Mesenchymal stem cell (in vitro differentiated cells and primary cell): Measurements from ENCODE around the gene CD4.

Experiments
- DNase-seq: peaks from one replicate; pipeline ENCODE4 v3.0.0-alpha.2; 2013
- H2AFZ ChIP-seq: one replicate; pipeline ENCODE4 v1.6.1; 2013; ENCODE audit warnings: low read depth, mild to moderate bottlenecking, control low read depth, inconsistent platforms, low read length, moderate library complexity
- H2AK5ac ChIP-seq: 2 replicates; pipeline ENCODE4 v1.6.1; 2013; ENCODE audit warnings: low read length, moderate library complexity, mild to moderate bottlenecking, inconsistent platforms; ENCODE audit not compliant: severe bottlenecking
- H2BK120ac ChIP-seq: one replicate; pipeline ENCODE4 v1.6.1; 2013; ENCODE audit warnings: low read depth, mild to moderate bottlenecking, inconsistent platforms, low read length, moderate library complexity
- H2BK12ac ChIP-seq, 2 experiments: one replicate each; pipeline ENCODE4 v1.6.1; 2013; ENCODE audit warnings: inconsistent platforms in 2 of 2, low read length in 2 of 2, mild to moderate bottlenecking in 2 of 2, moderate library complexity in 2 of 2, control low read depth in 1 of 2
- H2BK15ac ChIP-seq: one replicate; pipeline ENCODE4 v1.6.1; 2013; ENCODE audit warnings: mild to moderate bottlenecking, low read depth, inconsistent platforms; ENCODE audit not compliant: poor library complexity, severe bottlenecking
- H2BK5ac ChIP-seq: 2 replicates; pipeline ENCODE4 v1.6.1; 2013; ENCODE audit warnings: low read depth, mild to moderate bottlenecking, low read length, control low read depth, inconsistent platforms; ENCODE audit not compliant: poor library complexity, severe bottlenecking
- H3K14ac ChIP-seq, 2 experiments: one replicate each; pipeline ENCODE4 v1.6.1; 2013; ENCODE audit warnings: inconsistent platforms in 2 of 2, low read length in 2 of 2, control low read depth in 1 of 2, mild to moderate bottlenecking in 1 of 2, moderate library complexity in 1 of 2
- H3K18ac ChIP-seq, 2 experiments: one replicate each; pipeline ENCODE4 v1.6.1; 2013; ENCODE audit warnings: inconsistent platforms in 2 of 2, low read length in 2 of 2, control low read depth in 1 of 2, low read depth in 1 of 2, mild to moderate bottlenecking in 1 of 2
- H3K23ac ChIP-seq, 2 experiments: one replicate each; pipeline ENCODE4 v1.6.1; 2013; ENCODE audit warnings: inconsistent platforms in 2 of 2, low read length in 2 of 2, mild to moderate bottlenecking in 2 of 2, moderate library complexity in 2 of 2, control low read depth in 1 of 2
- H3K27ac ChIP-seq: 2 replicates; pipeline ENCODE4 v1.5.1; 2013; ENCODE audit warnings: mild to moderate bottlenecking, moderate library complexity, low read length, control low read depth, inconsistent platforms; ENCODE audit not compliant: poor library complexity, severe bottlenecking
- H3K27me3 ChIP-seq, 2 experiments: 2 replicates each; pipeline versions ENCODE4 v1.6.1 to v1.7.0; 2013; ENCODE audit warnings: low read length in 2 of 2, mild to moderate bottlenecking in 2 of 2, moderate library complexity in 2 of 2, control low read depth in 1 of 2, inconsistent platforms in 1 of 2; ENCODE audit not compliant: control insufficient read depth in 1 of 2, insufficient read depth in 1 of 2
- H3K36me3 ChIP-seq, 2 experiments: 2 replicates each; pipeline versions ENCODE4 v1.6.1 to v1.7.0; 2013; ENCODE audit warnings: low read length in 2 of 2, control low read depth in 1 of 2, inconsistent platforms in 1 of 2, low read depth in 1 of 2, mild to moderate bottlenecking in 1 of 2; ENCODE audit not compliant: insufficient read depth in 2 of 2, control insufficient read depth in 1 of 2
- H3K4ac ChIP-seq, 2 experiments: one replicate each; pipeline ENCODE4 v1.6.1; 2013; ENCODE audit warnings: inconsistent platforms in 2 of 2, low read length in 2 of 2, mild to moderate bottlenecking in 2 of 2, moderate library complexity in 2 of 2, control low read depth in 1 of 2, low read depth in 1 of 2
- H3K4me1 ChIP-seq: 2 replicates; pipeline ENCODE4 v1.6.1; 2013; ENCODE audit warnings: low read depth, low read length, control low read depth; ENCODE audit not compliant: control insufficient read depth, insufficient read depth
- H3K4me2 ChIP-seq: 2 replicates; pipeline ENCODE4 v1.6.1; 2013; ENCODE audit warnings: low read length, mild to moderate bottlenecking, inconsistent platforms; ENCODE audit not compliant: poor library complexity, severe bottlenecking
- H3K4me3 ChIP-seq, 2 experiments: 2 replicates each; pipeline versions ENCODE4 v1.5.1 to v1.7.0; 2013; ENCODE audit warnings: low read length in 2 of 2, mild to moderate bottlenecking in 2 of 2, control low read depth in 1 of 2, low read depth in 1 of 2; ENCODE audit not compliant: insufficient read depth in 1 of 2
- H3K79me1 ChIP-seq: replicated peaks from 2 replicates; pipeline ENCODE4 v1.6.1; 2013; ENCODE audit warnings: mild to moderate bottlenecking, control low read depth, low read length, inconsistent platforms; ENCODE audit not compliant: poor library complexity, severe bottlenecking
- H3K9ac ChIP-seq: 2 replicates; pipeline ENCODE4 v1.7.0; 2013; ENCODE audit warnings: mild to moderate bottlenecking, low read length, moderate library complexity
- H3K9me3 ChIP-seq: 2 replicates; pipeline ENCODE4 v1.7.0; 2013; ENCODE audit warnings: mild to moderate bottlenecking, low read length; ENCODE audit not compliant: control insufficient read depth
- H4K8ac ChIP-seq: one replicate; pipeline ENCODE4 v1.6.1; 2013; ENCODE audit warnings: inconsistent platforms, mild to moderate bottlenecking, low read length, moderate library complexity
- H4K91ac ChIP-seq: one replicate; pipeline ENCODE4 v1.6.1; 2013; ENCODE audit warnings: mild to moderate bottlenecking, low read length, inconsistent platforms
- WGBS: methylation state at CpG from one replicate; pipeline ENCODE4 v1.1.7; 2013; ENCODE audit warnings: mixed read lengths; 5-methylcytosine and 5-hydroxymethylcytosine counted together

The CD4 gene

GRCh38 chr12:6866163-6866919 is 77.0 kb downstream of the CD4 start:
- Histone ChIP-seq H3K18ac (peak overlapping the region in 1 of 2 experiments; percentile 88), H2BK12ac (peak overlapping the region in 1 of 2 experiments; percentile 57), H3K79me1 (peaks cover 10% of the 10 kb centered on the region), H3K4me3 (peak overlapping the region in 1 of 2 experiments; percentile 83), H3K4ac (peak overlapping the region in 1 of 2 experiments; percentile 55), H3K27me3 (no peaks in the 10 kb centered on the region), H3K4me1 (peaks cover 22% of the 10 kb centered on the region), H4K8ac (no peak overlapping the region), H3K14ac (peak overlapping the region in 1 of 2 experiments; percentile 91), H3K23ac (peak overlapping the region in 1 of 2 experiments; percentile 96), H2BK120ac (no peak overlapping the region), H3K27ac (no peak overlapping the region), H3K4me2 (peak overlapping the region; percentile 87), H3K9ac (peak overlapping the region; percentile 91), H2AFZ (peak overlapping the region; percentile 78), H2AK5ac (peak overlapping the region; percentile 10), H3K9me3 (no peaks in the 10 kb centered on the region), H2BK5ac (no peak overlapping the region), H3K36me3 (peaks cover 73 to 75% of the 10 kb centered on the region in 2 experiments), H4K91ac (no peak overlapping the region), H2BK15ac (no peak overlapping the region)
- no peak for DNase-seq
- WGBS = 82% methylated on average over 15 of the region's 19 CpGs

- Histone ChIP-seq H3K79me1 (peaks cover 7% of the 10 kb centered on the region), H3K4me3 (peak overlapping the region; percentile 48 to 83), H2BK15ac (peak overlapping the region; percentile 73), H2AFZ (peak overlapping the region; percentile 78), H3K4ac (peak overlapping the region; percentile 55 to 89), H3K9ac (peak overlapping the region; percentile 91), H2AK5ac (no peak overlapping the region), H3K23ac (peak overlapping the region in 1 of 2 experiments; percentile 96), H3K27ac (peak overlapping the region; percentile 63), H3K14ac (peak overlapping the region in 1 of 2 experiments; percentile 91), H3K18ac (peak overlapping the region; percentile 23 to 88), H4K8ac (peak overlapping the region; percentile 71), H4K91ac (no peak overlapping the region), H3K27me3 (no peaks in the 10 kb centered on the region), H2BK5ac (no peak overlapping the region), H2BK12ac (peak overlapping the region in 1 of 2 experiments; percentile 57), H3K36me3 (peaks cover 70% of the 10 kb centered on the region in 2 experiments), H3K4me1 (peaks cover 26% of the 10 kb centered on the region), H3K9me3 (no peaks in the 10 kb centered on the region), H2BK120ac (no peak overlapping the region), H3K4me2 (peak overlapping the region; percentile 87)
- WGBS = 10% methylated on average over 33 of the region's 33 CpGs
- no peak for DNase-seq
These were observed 77.6 kb downstream of the CD4 start for GRCh38 chr12:6866920-6867412.

GRCh38 chr12:6867413-6868210 is 78.3 kb downstream of the CD4 start, which contains the start of gene TPI1:
Gene TPI1 (plus strand): TSS chr12:6867531. CDS start chr12:6867567, 36 bp downstream.
- DNase-seq = peak; percentile 83
- H3K18ac ChIP-seq = peak within 1 kb of the TSS; percentile 82 to 97
- peak within 1 kb of the TSS; percentile 77 for H2AK5ac ChIP-seq
- peaks cover 28% of the 10 kb centered on the region for H3K4me1 ChIP-seq
- H3K23ac ChIP-seq = peak within 1 kb of the TSS; percentile 53 to 96
- H3K79me1 ChIP-seq = peaks cover 7% of the 10 kb centered on the region
- peak within 1 kb of the TSS; percentile 89 for H4K8ac ChIP-seq
- peaks cover 63 to 66% of the 10 kb centered on the region in 2 experiments for H3K36me3 ChIP-seq
- peak within 1 kb of the TSS; percentile 94 to 95 for H3K4me3 ChIP-seq
- H3K14ac ChIP-seq = peak within 1 kb of the TSS; percentile 68 to 94
- under 1% methylated on average over 62 of the region's 86 CpGs for WGBS
- no peaks in the 10 kb centered on the region for H3K9me3 ChIP-seq
- peak within 1 kb of the TSS; percentile 78 for H2AFZ ChIP-seq
- peak within 1 kb of the TSS; percentile 87 for H3K4me2 ChIP-seq
- H2BK120ac ChIP-seq = peak within 1 kb of the TSS; percentile 67
- H2BK15ac ChIP-seq = peak within 1 kb of the TSS; percentile 73
- H3K27ac ChIP-seq = peak within 1 kb of the TSS; percentile 66
- H2BK12ac ChIP-seq = peak within 1 kb of the TSS in 1 of 2 experiments; percentile 74
- peak within 1 kb of the TSS; percentile 75 for H2BK5ac ChIP-seq
- no peaks in the 10 kb centered on the region for H3K27me3 ChIP-seq
- H3K9ac ChIP-seq = peak within 1 kb of the TSS; percentile 97
- H4K91ac ChIP-seq = peak within 1 kb of the TSS; percentile 97
- H3K4ac ChIP-seq = peak within 1 kb of the TSS; percentile 93 to 99
